GM12878 (cell line): ENCODE data around the gene TOB2.

Experiments used
- CBFB ChIP-seq: IDR thresholded peaks from 2 replicates; pipeline ENCODE4 v1.6.1; 2016; ENCODE audit warnings: antibody characterized with exemption, low read depth
- CEBPZ ChIP-seq: fragments of 150-350 bp; IDR thresholded peaks from 2 replicates; pipeline ENCODE4 v1.6.1; 2016; ENCODE audit warnings: low read depth, low read length
- CTCF ChIP-seq, 3 experiments: IDR thresholded peaks in 2 of 3; conservative IDR thresholded peaks in 1 of 3; 2 replicates each; pipeline ENCODE4 v1.5.1; 2011; ENCODE audit warnings: low read depth in 3 of 3, low read length in 3 of 3, mild to moderate bottlenecking in 3 of 3, control low read depth in 2 of 3, moderate library complexity in 2 of 3, inconsistent platforms in 1 of 3, mixed read lengths in 1 of 3; ENCODE audit not compliant: control insufficient read depth in 2 of 3, insufficient read depth in 1 of 3; ENCODE audit errors: extremely low read depth in 1 of 3
- EGR1 ChIP-seq, 2 experiments: IDR thresholded peaks; 1 replicate in 1 of 2; 2 replicates in 1 of 2; pipeline ENCODE4 v1.6.1; 2011 to 2012; ENCODE audit warnings: low read depth in 2 of 2, low read length in 2 of 2, borderline replicate concordance in 1 of 2, mild to moderate bottlenecking in 1 of 2, moderate library complexity in 1 of 2
- RFX5 ChIP-seq: IDR thresholded peaks from 2 replicates; pipeline ENCODE4 v1.6.1; 2011; ENCODE audit warnings: low read depth, low read length, improper control_type of control experiment

- TF ChIP-seq CTCF (IDR thresholded peaks at IDR 0.05 in 2 of 3, conservative IDR thresholded peaks at IDR 0.05 in 1 of 3; ENCODE audit: control insufficient read depth in 2 of 3, extremely low read depth in 1 of 3, insufficient read depth in 1 of 3, low read depth in 3 of 3, low read length in 3 of 3) (no peak), RFX5 (no peak), CEBPZ (no peak), EGR1 (IDR thresholded peaks at IDR 0.05; ENCODE audit: borderline replicate concordance in 1 of 2, low read depth in 2 of 2, low read length in 2 of 2) (no peak), CBFB (no peak)
These were observed 34.7 kb upstream of the TOB2 start for GRCh38 chr22:41481131-41481830.
